GM21423 (cell line): Measurements from ENCODE around the gene ZNRF2.

Experiments used
- ATAC-seq: cut with Tn5 transposase; IDR thresholded peaks from one replicate; pipeline ENCODE4 v1.9.1; 2021; ENCODE audit warnings: mild to moderate bottlenecking, moderate library complexity; ENCODE audit not compliant: unreplicated experiment

ZNRF2 gene

GRCh38 chr7:30395676-30396075 is 111.3 kb downstream of the ZNRF2 start:
- ATAC-seq = no peak

GRCh38 chr7:30396389-30396788 is 112.0 kb downstream of the ZNRF2 start:
- ATAC-seq = no peak

GRCh38 chr7:30403477-30403876 is 119.1 kb downstream of the ZNRF2 start:
- ATAC-seq = no peak

- no peak for ATAC-seq
These were observed 120.8 kb downstream of the ZNRF2 start for GRCh38 chr7:30405179-30405578.

- no peak for ATAC-seq
These were observed 122.4 kb downstream of the ZNRF2 start for GRCh38 chr7:30406664-30407425.

GRCh38 chr7:30411173-30411572 is 126.8 kb downstream of the ZNRF2 start:
- ATAC-seq = no peak

- ATAC-seq = no peak
These were observed 127.5 kb downstream of the ZNRF2 start for GRCh38 chr7:30411897-30412296.

GRCh38 chr7:30412782-30413504 is 128.5 kb downstream of the ZNRF2 start:
- ATAC-seq = no peak

- ATAC-seq = no peak
These were observed 129.5 kb downstream of the ZNRF2 start for GRCh38 chr7:30413864-30414263.
